ENCODE data around the gene CRTAC1. TPM values are rescaled to one million over a fixed set of nuclear protein-coding genes. Genes with fewer than 3 reads are reported as not detected.

CRTAC1 gene
- total and polyA plus RNA-seq, 10 of the 15 experiments (the other 5 are each of a cell fraction or from before 2014, with no cell fraction given), result 0.10 TPM; not detected in 9

- no peak overlapping the region for H3K4me2 ChIP-seq (ENCODE audit: control insufficient read depth, insufficient read depth)
- H3K27ac ChIP-seq (ENCODE audit: control insufficient read depth, insufficient read depth), result no peak overlapping the region
- no peak for DNase-seq (ENCODE audit: low read depth, low spot score)
- H3K9ac ChIP-seq (ENCODE audit: control insufficient read depth, insufficient read depth, low read length), result no peak overlapping the region
- TF ChIP-seq PBX3 (IDR thresholded peaks at IDR 0.05; ENCODE audit: insufficient replicate concordance, low read depth, low read length) (no peak), TCF3 (IDR thresholded peaks at IDR 0.05; ENCODE audit: borderline replicate concordance, insufficient read depth, low read depth, low read length) (no peak)
- no peaks in the 10 kb centered on the region for H4K20me1 ChIP-seq (ENCODE audit: control insufficient read depth, insufficient read depth)
- FAIRE-seq, result no peak
- H3K4me1 ChIP-seq (ENCODE audit: control insufficient read depth, insufficient read depth, low read length), result no peaks in the 10 kb centered on the region
- ChIA-PET SMC1A (ENCODE audit: uncharacterized antibody, unreplicated experiment) (no interaction called here), CTCF (no interaction called here), POLR2A (no interaction called here), RAD21 (ENCODE audit: unreplicated experiment) (no interaction called here)
- H2AFZ ChIP-seq (ENCODE audit: control insufficient read depth, low read depth, low read length), result no peak overlapping the region
- no peaks in the 10 kb centered on the region for H3K36me3 ChIP-seq (ENCODE audit: control insufficient read depth in 2 of 2, insufficient read depth in 2 of 2, low read length in 1 of 2)
- ATAC-seq, result no peak
- no TSS peak for BruUV-seq (replicated peaks)
- in situ Hi-C loops (cut with MboI), result no loop called here
- intact Hi-C loops (cut with micrococcal nuclease; ENCODE audit: unreplicated experiment), result no loop called here
- WGBS (ENCODE audit: insufficient coverage, insufficient replicate concordance, low lambda C conversion rate, missing lambda C conversion rate), result 19% methylated on average over 5 of the region's 5 CpGs
- no peaks in the 10 kb centered on the region; a peak in 3 of 4 replicates for H3K27me3 ChIP-seq (replicated peaks in 1 of 2; ENCODE audit: control insufficient read depth in 2 of 2, insufficient read depth in 2 of 2, low read length in 1 of 2)
- H3K79me2 ChIP-seq (ENCODE audit: control insufficient read depth, insufficient read depth, low read length), result no peaks in the 10 kb centered on the region
- H3K4me3 ChIP-seq, result no peak overlapping the region
- H3K9me3 ChIP-seq (replicated peaks; ENCODE audit: control insufficient read depth, insufficient read depth, low read length), result no peaks in the 10 kb centered on the region
Measured at GRCh38 chr10:97937054-97937453, 93.4 kb downstream of the CRTAC1 start.

- no peaks in the 10 kb centered on the region for H4K20me1 ChIP-seq (ENCODE audit: control insufficient read depth, insufficient read depth)
- POLR2A ChIA-PET, result no interaction called here
- SMC1A ChIA-PET (ENCODE audit: uncharacterized antibody, unreplicated experiment), result no interaction called here
- RAD21 ChIA-PET (ENCODE audit: unreplicated experiment), result no interaction called here
- H3K27me3 ChIP-seq (replicated peaks in 1 of 2; ENCODE audit: control insufficient read depth in 2 of 2, insufficient read depth in 2 of 2, low read length in 1 of 2), result no peaks in the 10 kb centered on the region; a peak in 3 of 4 replicates
- BruUV-seq (replicated peaks), result no TSS peak
- H3K4me2 ChIP-seq (ENCODE audit: control insufficient read depth, insufficient read depth), result no peak overlapping the region
- WGBS (ENCODE audit: insufficient coverage, insufficient replicate concordance, low lambda C conversion rate, missing lambda C conversion rate), result 48% methylated on average over 23 of the region's 23 CpGs
- no peaks in the 10 kb centered on the region for H3K79me2 ChIP-seq (ENCODE audit: control insufficient read depth, insufficient read depth, low read length)
- intact Hi-C loops (cut with micrococcal nuclease; ENCODE audit: unreplicated experiment) (no loop called here), in situ Hi-C loops (cut with MboI) (no loop called here)
- H3K27ac ChIP-seq (ENCODE audit: control insufficient read depth, insufficient read depth), result no peak overlapping the region
- no peak for DNase-seq (ENCODE audit: low read depth, low spot score)
- ATAC-seq, result no peak
- no peak overlapping the region for H2AFZ ChIP-seq (ENCODE audit: control insufficient read depth, low read depth, low read length)
- no peaks in the 10 kb centered on the region for H3K9me3 ChIP-seq (replicated peaks; ENCODE audit: control insufficient read depth, insufficient read depth, low read length)
- no peaks in the 10 kb centered on the region for H3K4me1 ChIP-seq (ENCODE audit: control insufficient read depth, insufficient read depth, low read length)
- no peak for TF ChIP-seq ATF3 (IDR thresholded peaks at IDR 0.05; ENCODE audit: borderline replicate concordance, extremely low read depth, low read depth, low read length)
- no peaks in the 10 kb centered on the region for H3K36me3 ChIP-seq (ENCODE audit: control insufficient read depth in 2 of 2, insufficient read depth in 2 of 2, low read length in 1 of 2)
- no peak overlapping the region for H3K9ac ChIP-seq (ENCODE audit: control insufficient read depth, insufficient read depth, low read length)
- CTCF ChIA-PET, result no interaction called here
- no peak for FAIRE-seq
- no peak overlapping the region for H3K4me3 ChIP-seq
Measured at GRCh38 chr10:97936126-97936525, 94.3 kb downstream of the CRTAC1 start.

Measured in GM12878 (cell line).